ENCODE results near the gene CCNB3. TPM values are rescaled to one million over a fixed set of nuclear protein-coding genes. Genes with fewer than 3 reads are reported as not detected.

Gene CCNB3
- total RNA-seq, 1 donor from 2014 or later: 0.33 TPM

GRCh38 chrX:50165727-50166126 lies 38.8 kb upstream of the CCNB3 start:
- H3K4me1 Mint-ChIP-seq (ENCODE audit: unreplicated experiment): no peaks in the 10 kb centered on the region
- no peaks in the 10 kb centered on the region for H3K36me3 Mint-ChIP-seq (ENCODE audit: low read depth, unreplicated experiment)
- no peaks in the 10 kb centered on the region for H3K9me3 Mint-ChIP-seq (ENCODE audit: unreplicated experiment)
- H3K4me3 Mint-ChIP-seq (ENCODE audit: unreplicated experiment): no peak overlapping the region
- H3K27me3 Mint-ChIP-seq (ENCODE audit: unreplicated experiment): no peaks in the 10 kb centered on the region
- no peak for DNase-seq (ENCODE audit: low spot score)
- TF ChIP-seq CTCF (IDR thresholded peaks at IDR 0.05; ENCODE audit: unreplicated experiment): no peak
- no peak overlapping the region for H3K27ac Mint-ChIP-seq (ENCODE audit: unreplicated experiment)

DNA sequence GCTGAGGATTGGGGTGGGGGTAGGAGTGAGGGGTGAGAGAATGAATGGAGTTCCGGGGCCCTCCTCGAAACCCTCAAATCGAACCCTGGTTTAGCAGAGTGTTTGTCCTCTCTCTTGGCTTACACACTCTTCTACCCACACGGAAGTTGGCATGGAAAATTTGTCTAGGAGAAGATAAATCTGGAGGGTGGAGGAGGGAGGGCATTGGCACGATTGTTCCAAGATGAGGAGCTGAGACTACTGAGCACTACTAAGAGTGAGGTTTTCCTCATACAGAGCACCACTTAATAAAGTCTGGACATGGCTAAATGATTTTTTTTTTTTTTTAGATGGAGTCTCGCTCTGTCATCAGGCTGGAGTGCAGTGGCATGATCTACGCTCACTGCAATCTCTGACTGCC lies 37.2 kb upstream of the CCNB3 start:
- no peak overlapping the region for H3K4me3 Mint-ChIP-seq (ENCODE audit: unreplicated experiment)
- no peaks in the 10 kb centered on the region for H3K4me1 Mint-ChIP-seq (ENCODE audit: unreplicated experiment)
- TF ChIP-seq CTCF (IDR thresholded peaks at IDR 0.05; ENCODE audit: unreplicated experiment): no peak
- H3K27ac Mint-ChIP-seq (ENCODE audit: unreplicated experiment): no peak overlapping the region
- H3K36me3 Mint-ChIP-seq (ENCODE audit: low read depth, unreplicated experiment): no peaks in the 10 kb centered on the region
- peaks cover 1% of the 10 kb centered on the region for H3K27me3 Mint-ChIP-seq (ENCODE audit: unreplicated experiment)
- DNase-seq (ENCODE audit: low spot score): no peak
- no peaks in the 10 kb centered on the region for H3K9me3 Mint-ChIP-seq (ENCODE audit: unreplicated experiment)

DNA sequence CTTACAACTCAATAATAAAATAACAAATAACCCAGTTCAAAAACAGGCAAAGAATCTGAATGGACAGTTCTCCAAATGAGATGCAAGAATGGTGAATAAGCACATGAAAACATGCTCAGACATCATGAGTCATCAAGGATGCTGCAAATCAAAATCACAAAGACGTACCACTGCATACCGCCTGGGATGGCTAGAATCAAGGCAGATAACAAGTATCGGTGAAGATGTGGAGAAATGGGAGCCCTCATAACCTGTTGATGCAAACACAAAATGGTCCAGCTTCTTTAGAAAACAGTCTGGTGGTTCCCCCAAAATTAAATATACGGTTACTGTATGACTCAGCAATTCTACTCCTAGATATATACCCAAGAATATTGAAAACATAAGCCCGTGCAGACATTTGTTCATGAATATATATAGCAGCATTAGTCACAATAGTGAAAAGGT lies 36.3 kb upstream of the CCNB3 start:
- Mint-ChIP-seq H3K36me3 (ENCODE audit: low read depth, unreplicated experiment) (no peaks in the 10 kb centered on the region), H3K27ac (ENCODE audit: unreplicated experiment) (no peak overlapping the region), H3K4me1 (ENCODE audit: unreplicated experiment) (no peaks in the 10 kb centered on the region), H3K27me3 (ENCODE audit: unreplicated experiment) (peaks cover 3% of the 10 kb centered on the region), H3K9me3 (ENCODE audit: unreplicated experiment) (no peaks in the 10 kb centered on the region), H3K4me3 (ENCODE audit: unreplicated experiment) (no peak overlapping the region)
- DNase-seq (ENCODE audit: low spot score): no peak
- no peak for TF ChIP-seq CTCF (IDR thresholded peaks at IDR 0.05; ENCODE audit: unreplicated experiment)

GRCh38 chrX:50169717-50170116 lies 34.8 kb upstream of the CCNB3 start:
- Mint-ChIP-seq H3K27ac (ENCODE audit: unreplicated experiment) (no peak overlapping the region), H3K4me1 (ENCODE audit: unreplicated experiment) (no peaks in the 10 kb centered on the region), H3K36me3 (ENCODE audit: low read depth, unreplicated experiment) (no peaks in the 10 kb centered on the region), H3K27me3 (ENCODE audit: unreplicated experiment) (peaks cover 3% of the 10 kb centered on the region), H3K9me3 (ENCODE audit: unreplicated experiment) (no peaks in the 10 kb centered on the region), H3K4me3 (ENCODE audit: unreplicated experiment) (no peak overlapping the region)
- no peak for DNase-seq (ENCODE audit: low spot score)
- TF ChIP-seq CTCF (IDR thresholded peaks at IDR 0.05; ENCODE audit: unreplicated experiment): no peak

DNA sequence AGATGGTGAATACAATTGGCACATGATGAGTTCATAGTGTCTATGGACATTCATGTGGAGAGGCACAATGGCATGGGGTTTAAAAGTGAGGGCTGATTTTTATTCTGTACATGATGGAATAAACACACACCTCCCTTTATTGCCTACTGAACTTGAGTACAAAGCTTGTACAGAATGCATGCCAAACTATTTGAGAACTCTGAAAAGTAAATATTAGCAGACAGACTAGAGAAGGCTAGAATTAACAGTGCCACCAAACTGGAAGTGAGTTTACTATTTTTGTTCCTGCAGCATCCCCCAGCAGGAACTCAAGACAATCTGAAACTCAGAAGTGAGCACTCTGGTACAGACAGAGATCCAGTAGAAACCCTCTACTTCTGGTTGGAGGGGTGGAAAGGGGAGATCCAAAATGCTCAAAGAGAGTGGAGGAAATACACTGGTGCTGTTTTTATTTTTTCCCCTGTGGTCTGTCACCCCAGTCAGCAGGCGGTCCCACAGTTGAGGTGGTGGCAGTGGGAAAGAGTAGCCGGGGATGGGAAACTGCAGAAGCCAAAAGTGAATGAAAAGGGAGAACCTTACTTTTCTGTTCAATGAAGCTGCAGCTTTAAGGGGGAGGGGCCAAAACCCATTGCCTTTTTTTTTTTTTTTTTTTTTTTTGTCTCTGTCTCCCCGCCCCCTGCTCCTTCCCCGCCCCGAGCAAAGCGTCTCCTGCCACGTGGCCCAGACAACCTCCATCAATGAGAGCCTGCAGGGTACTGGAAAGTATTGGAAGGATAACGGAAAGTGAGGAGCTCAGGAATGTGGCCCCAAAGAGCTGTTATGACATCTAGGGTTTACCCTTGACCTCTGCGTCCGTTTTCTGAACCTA lies 24.3 kb upstream of the CCNB3 start:
- no peaks in the 10 kb centered on the region for H3K4me1 Mint-ChIP-seq (ENCODE audit: unreplicated experiment)
- H3K9me3 Mint-ChIP-seq (ENCODE audit: unreplicated experiment): no peaks in the 10 kb centered on the region
- no peaks in the 10 kb centered on the region for H3K36me3 Mint-ChIP-seq (ENCODE audit: low read depth, unreplicated experiment)
- no peak for TF ChIP-seq CTCF (IDR thresholded peaks at IDR 0.05; ENCODE audit: unreplicated experiment)
- H3K27ac Mint-ChIP-seq (ENCODE audit: unreplicated experiment): no peak overlapping the region
- H3K27me3 Mint-ChIP-seq (ENCODE audit: unreplicated experiment): peaks cover 1% of the 10 kb centered on the region
- no peak for DNase-seq (ENCODE audit: low spot score)
- H3K4me3 Mint-ChIP-seq (ENCODE audit: unreplicated experiment): no peak overlapping the region

Measured in endothelial cell (in vitro differentiated cells).